ENCODE results near the gene COL26A1.

Gene COL26A1

GRCh38 chr7:101532400-101533102 is 169.9 kb downstream of the COL26A1 start:
- DNase-seq (ENCODE audit: low read depth in 1 of 2, low spot score in 1 of 2) = no peak

- no peak for DNase-seq (ENCODE audit: low read depth in 1 of 2, low spot score in 1 of 2)
These were observed 170.4 kb downstream of the COL26A1 start for GRCh38 chr7:101533103-101533465.

GRCh38 chr7:101534015-101534803 is 171.5 kb downstream of the COL26A1 start:
- no peak for DNase-seq (ENCODE audit: low read depth in 1 of 2, low spot score in 1 of 2)

- DNase-seq (ENCODE audit: low read depth in 1 of 2, low spot score in 1 of 2) = no peak
These were observed 172.2 kb downstream of the COL26A1 start for GRCh38 chr7:101534873-101535272.

- DNase-seq (ENCODE audit: low read depth in 1 of 2, low spot score in 1 of 2) = no peak
These were observed 172.7 kb downstream of the COL26A1 start for GRCh38 chr7:101535351-101535751.

GRCh38 chr7:101536232-101536631 is 173.6 kb downstream of the COL26A1 start:
- DNase-seq (ENCODE audit: low read depth in 1 of 2, low spot score in 1 of 2) = no peak

- DNase-seq (ENCODE audit: low read depth in 1 of 2, low spot score in 1 of 2) = no peak
These were observed 174.0 kb downstream of the COL26A1 start for GRCh38 chr7:101536668-101537067.

GRCh38 chr7:101537205-101537604 is 174.5 kb downstream of the COL26A1 start:
- DNase-seq (ENCODE audit: low read depth in 1 of 2, low spot score in 1 of 2) = no peak

- no peak for DNase-seq (ENCODE audit: low read depth in 1 of 2, low spot score in 1 of 2)
These were observed 175.4 kb downstream of the COL26A1 start for GRCh38 chr7:101537935-101538595.

- DNase-seq (ENCODE audit: low read depth in 1 of 2, low spot score in 1 of 2) = peak; percentile 14 to 41
These were observed 176.2 kb downstream of the COL26A1 start for GRCh38 chr7:101538596-101539459.

- DNase-seq (ENCODE audit: low read depth in 1 of 2, low spot score in 1 of 2) = no peak
These were observed 177.1 kb downstream of the COL26A1 start for GRCh38 chr7:101539784-101540183.

GRCh38 chr7:101542527-101543241 is 180.0 kb downstream of the COL26A1 start:
- peak; percentile 42 to 71 for DNase-seq (ENCODE audit: low read depth in 1 of 2, low spot score in 1 of 2)

- DNase-seq (ENCODE audit: low read depth in 1 of 2, low spot score in 1 of 2) = no peak
These were observed 180.6 kb downstream of the COL26A1 start for GRCh38 chr7:101543242-101543766.

- DNase-seq (ENCODE audit: low read depth in 1 of 2, low spot score in 1 of 2) = no peak
These were observed 181.2 kb downstream of the COL26A1 start for GRCh38 chr7:101543846-101544245.

GRCh38 chr7:101545441-101546190 is 182.9 kb downstream of the COL26A1 start:
- DNase-seq (ENCODE audit: low read depth in 1 of 2, low spot score in 1 of 2) = no peak

GRCh38 chr7:101546308-101546936 is 183.7 kb downstream of the COL26A1 start:
- DNase-seq (ENCODE audit: low read depth in 1 of 2, low spot score in 1 of 2) = no peak

- DNase-seq (ENCODE audit: low read depth in 1 of 2, low spot score in 1 of 2) = no peak
These were observed 184.6 kb downstream of the COL26A1 start for GRCh38 chr7:101547022-101547915.

Measured in activated T-helper 1 cell treated with anti-CD3 and anti-CD28 coated beads, Interleukin-2, amount 50 U/mL, for 16 hours (primary cell).